ENCODE measurements around the gene RSPO3.

RSPO3 gene

GRCh38 chr6:127111526-127111925 lies 6.9 kb upstream of the RSPO3 start:
- no peak for DNase-seq (ENCODE audit: low read depth in 2 of 2)

GRCh38 chr6:127114214-127114760 lies 4.2 kb upstream of the RSPO3 start:
- DNase-seq (ENCODE audit: low read depth in 2 of 2), result no peak

- DNase-seq (ENCODE audit: low read depth in 2 of 2), result no peak
Observed at GRCh38 chr6:127115084-127115655, 3.3 kb upstream of the RSPO3 start.

- DNase-seq (ENCODE audit: low read depth in 2 of 2), result no peak
Observed at GRCh38 chr6:127115746-127116145, 2.7 kb upstream of the RSPO3 start.

- DNase-seq (ENCODE audit: low read depth in 2 of 2), result no peak
Observed at GRCh38 chr6:127117979-127118297, 533 bp upstream of the RSPO3 start.

GRCh38 chr6:127119102-127120022 lies 891 bp downstream of the RSPO3 start:
- no peak for DNase-seq (ENCODE audit: low read depth in 2 of 2)

GRCh38 chr6:127120023-127120786 lies 1.7 kb downstream of the RSPO3 start:
- DNase-seq (ENCODE audit: low read depth in 2 of 2), result no peak

GRCh38 chr6:127120787-127121636 lies 2.5 kb downstream of the RSPO3 start:
- DNase-seq (ENCODE audit: low read depth in 2 of 2), result peak; percentile 40 to 47

- no peak for DNase-seq (ENCODE audit: low read depth in 2 of 2)
Observed at GRCh38 chr6:127121637-127121960, 3.1 kb downstream of the RSPO3 start.

GRCh38 chr6:127124172-127124571 lies 5.7 kb downstream of the RSPO3 start:
- DNase-seq (ENCODE audit: low read depth in 2 of 2), result no peak

GRCh38 chr6:127124680-127125079 lies 6.2 kb downstream of the RSPO3 start:
- DNase-seq (ENCODE audit: low read depth in 2 of 2), result no peak

- DNase-seq (ENCODE audit: low read depth in 2 of 2), result no peak
Observed at GRCh38 chr6:127128066-127128465, 9.6 kb downstream of the RSPO3 start.

GRCh38 chr6:127129251-127129650 lies 10.8 kb downstream of the RSPO3 start:
- DNase-seq (ENCODE audit: low read depth in 2 of 2), result no peak

- DNase-seq (ENCODE audit: low read depth in 2 of 2), result no peak
Observed at GRCh38 chr6:127131275-127131674, 12.8 kb downstream of the RSPO3 start.

GRCh38 chr6:127131772-127132376 lies 13.4 kb downstream of the RSPO3 start:
- DNase-seq (ENCODE audit: low read depth in 2 of 2), result no peak

- DNase-seq (ENCODE audit: low read depth in 2 of 2), result no peak
Observed at GRCh38 chr6:127134136-127134535, 15.7 kb downstream of the RSPO3 start.

GRCh38 chr6:127136786-127137185 lies 18.3 kb downstream of the RSPO3 start:
- DNase-seq (ENCODE audit: low read depth in 2 of 2), result no peak

- no peak for DNase-seq (ENCODE audit: low read depth in 2 of 2)
Observed at GRCh38 chr6:127146932-127147331, 28.5 kb downstream of the RSPO3 start.

- no peak for DNase-seq (ENCODE audit: low read depth in 2 of 2)
Observed at GRCh38 chr6:127147534-127147933, 29.1 kb downstream of the RSPO3 start.

GRCh38 chr6:127148511-127148910 lies 30.0 kb downstream of the RSPO3 start:
- no peak for DNase-seq (ENCODE audit: low read depth in 2 of 2)

- no peak for DNase-seq (ENCODE audit: low read depth in 2 of 2)
Observed at GRCh38 chr6:127154509-127154908, 36.0 kb downstream of the RSPO3 start.

Measured in stimulated activated CD8-positive, alpha-beta memory T cell treated with anti-CD3 and anti-CD28 coated beads, Interleukin-15, amount 100 ng/mL, for 48 hours (primary cell).